K562 (cell line): Measurements from ENCODE around the gene IL5. TPM values are rescaled to one million over a fixed set of nuclear protein-coding genes. Genes with fewer than 3 reads are reported as not detected.
"Not testable (repeated sequence)": the region's sequence is repeated elsewhere in the genome, so short reads cannot be mapped to it uniquely, and the experiment has no call there.

Experiments used
- ATAC-seq: fragments of 200-7000 bp; cut with Tn5 transposase; 3 replicates; pipeline ENCODE4 v1.9.1; 2020; ENCODE audit warnings: moderate library complexity
- BruUV-seq: library from RNA; stranded (reverse); fragments of 400-500 nt; replicated peaks from 2 replicates; lab custom pipeline; 2021; lab: Mats Ljungman, UMichigan
- CTCF ChIA-PET: fragments of 300-600 bp; formaldehyde crosslinking; extraction: SDS; loops from one replicate; lab custom pipeline; 2021; ENCODE audit warnings: low intra/inter-chr PET ratio; lab: Yijun Ruan, JAX
- POLR2A ChIA-PET: fragments of 300-600, 350-650 bp; sonication (Branson Sonifier 250); formaldehyde crosslinking; extraction: SDS; loops from one replicate; lab custom pipeline; 2021; ENCODE audit warnings: antibody characterized with exemption, inconsistent platforms; lab: Yijun Ruan, JAX
- DNase-seq, 4 experiments: peaks; one replicate each; pipeline versions ENCODE4 v3.0.0 to v3.0.0-alpha.2; 2011 to 2018; ENCODE audit warnings: low spot score in 3 of 4, mixed read lengths in 3 of 4; ENCODE audit errors: extremely low read depth in 1 of 4
- FAIRE-seq: peaks from 2 replicates; lab custom pipeline; 2011; peaks lifted over from hg19 to GRCh38; lab: Jason Lieb, UNC
- H2AFZ ChIP-seq: 2 replicates; pipeline ENCODE4 v1.6.0; 2011; ENCODE audit warnings: low read depth, low read length, control low read depth, inconsistent platforms
- H3K27ac ChIP-seq: fragments of 200-600 bp; 3 replicates; pipeline ENCODE4 v1.8.0; 2011; ENCODE audit warnings: low read depth, mild to moderate bottlenecking, control low read depth, inconsistent platforms, low read length, moderate library complexity, mixed read lengths; ENCODE audit errors: extremely low read depth
- H3K27me3 ChIP-seq, 2 experiments: fragments of 300-600 bp in 1 of 2; 2 replicates in 1 of 2; 3 replicates in 1 of 2; pipeline versions ENCODE4 v1.6.0 to v1.8.0; 2011; ENCODE audit warnings: inconsistent platforms in 2 of 2, low read length in 2 of 2, mild to moderate bottlenecking in 1 of 2, mixed read lengths in 1 of 2, moderate library complexity in 1 of 2; ENCODE audit not compliant: control insufficient read depth in 2 of 2, insufficient read depth in 2 of 2
- H3K36me3 ChIP-seq: fragments of 300-600 bp; 3 replicates; pipeline ENCODE4 v1.8.0; 2011; ENCODE audit warnings: mild to moderate bottlenecking, low read length, inconsistent platforms; ENCODE audit not compliant: control insufficient read depth, insufficient read depth
- H3K4me1 ChIP-seq, 2 experiments: fragments of 200-600 bp in 1 of 2; replicated peaks in 1 of 2; 2 replicates in 1 of 2; 3 replicates in 1 of 2; pipeline versions ENCODE4 v1.5.1 to v1.8.0; 2011; ENCODE audit warnings: inconsistent platforms in 2 of 2, low read length in 2 of 2, mild to moderate bottlenecking in 1 of 2, mixed read lengths in 1 of 2, moderate library complexity in 1 of 2; ENCODE audit not compliant: control insufficient read depth in 2 of 2, insufficient read depth in 2 of 2
- H3K4me2 ChIP-seq: 2 replicates; pipeline ENCODE4 v1.6.1; 2011; ENCODE audit warnings: low read length, control low read depth, inconsistent platforms, mixed read lengths; ENCODE audit not compliant: insufficient read depth
- H3K4me3 ChIP-seq: fragments of 200-600 bp; sonication (generic), shearing (Covaris generic); 2 replicates; pipeline ENCODE4 v1.5.1; 2016; ENCODE audit warnings: control low read depth, inconsistent platforms
- H3K79me2 ChIP-seq: fragments of 200-600 bp; 3 replicates; pipeline ENCODE4 v1.8.0; 2011; ENCODE audit warnings: low read length, inconsistent platforms; ENCODE audit not compliant: control insufficient read depth, insufficient read depth
- H3K9ac ChIP-seq, 2 experiments: 2 replicates each; pipeline versions ENCODE4 v1.6.0 to v1.6.1; 2011; ENCODE audit warnings: low read depth in 2 of 2, low read length in 2 of 2, control low read depth in 1 of 2, inconsistent platforms in 1 of 2, mild to moderate bottlenecking in 1 of 2, mixed read lengths in 1 of 2; ENCODE audit not compliant: insufficient read depth in 1 of 2
- H3K9me1 ChIP-seq: one replicate; pipeline ENCODE4 v1.6.0; 2011; ENCODE audit warnings: inconsistent platforms, mild to moderate bottlenecking, low read length, moderate library complexity; ENCODE audit not compliant: control insufficient read depth, insufficient read depth
- H3K9me3 ChIP-seq: replicated peaks from 2 replicates; pipeline ENCODE4 v1.5.1; 2011; ENCODE audit warnings: low read depth, low read length, inconsistent platforms; ENCODE audit not compliant: control insufficient read depth, insufficient read depth
- H4K20me1 ChIP-seq: replicated peaks from 2 replicates; pipeline ENCODE4 v1.6.1; 2011; ENCODE audit warnings: low read length, inconsistent platforms, mixed read lengths; ENCODE audit not compliant: control insufficient read depth, insufficient read depth
- ARNT ChIP-seq, 2 experiments: fragments of 450-650 bp; IDR thresholded peaks; 2 replicates each; pipeline ENCODE4 v1.6.1; 2016; ENCODE audit warnings: mild to moderate bottlenecking in 1 of 2
- FOXO4 ChIP-seq: fragments of 450-650 bp; formaldehyde crosslinking; IDR thresholded peaks from 2 replicates; pipeline ENCODE4 v1.4.0; 2020; ENCODE audit warnings: mild to moderate bottlenecking, moderate library complexity
- HOMEZ ChIP-seq: fragments of 250-450 bp; sonication (Bioruptor Pico); IDR thresholded peaks from 2 replicates; pipeline ENCODE4 v1.4.0; 2020; ENCODE audit warnings: mild to moderate bottlenecking, moderate library complexity
- KAT2B ChIP-seq: IDR thresholded peaks from one replicate; pipeline ENCODE4 v1.6.1; 2012; ENCODE audit warnings: low read depth, mild to moderate bottlenecking, control low read depth, inconsistent platforms, low read length, moderate library complexity
- MEIS2 ChIP-seq: fragments of 450-650 bp; IDR thresholded peaks from 2 replicates; pipeline ENCODE4 v1.6.1; 2014; ENCODE audit warnings: mild to moderate bottlenecking; ENCODE audit not compliant: partially characterized antibody
- RHOXF2B ChIP-seq: fragments of 250-450 bp; sonication (Bioruptor Pico); conservative IDR thresholded peaks from 2 replicates; pipeline ENCODE4 v1.5.1; 2021
- SIRT6 ChIP-seq: IDR thresholded peaks from one replicate; pipeline ENCODE4 v1.6.1; 2012; ENCODE audit warnings: low read depth, mild to moderate bottlenecking, control low read depth, inconsistent platforms, low read length, moderate library complexity
- SREBF1 ChIP-seq: fragments of 150-350 bp; IDR thresholded peaks from 2 replicates; pipeline ENCODE4 v1.6.1; 2014; ENCODE audit warnings: antibody characterized with exemption, low read depth, low read length, borderline replicate concordance
- UBTF ChIP-seq, 2 experiments: IDR thresholded peaks; 2 replicates each; pipeline ENCODE4 v1.6.1; 2012; ENCODE audit warnings: improper control_type of control experiment in 2 of 2, low read depth in 2 of 2, low read length in 2 of 2, borderline replicate concordance in 1 of 2
- WGBS: fragments of 100-300 bp; shearing (Covaris generic); methylation state at CpG from one replicate; pipeline ENCODE4 v1.1.6; 2016; ENCODE audit warnings: low coverage, mixed read lengths; ENCODE audit not compliant: insufficient coverage; ENCODE audit errors: missing lambda C conversion rate; 5-methylcytosine and 5-hydroxymethylcytosine counted together
- in situ Hi-C: fragments of 300-500 bp; cut with MboI; formaldehyde crosslinking; loops from 4 replicates; pipeline ENCODE4 v1.15.0; 2018; ENCODE audit warnings: inconsistent platforms, mixed read lengths
- intact Hi-C: fragments of 100-400 bp; cut with micrococcal nuclease; formaldehyde crosslinking; loops from 2 replicates; pipeline ENCODE4 v1.14.2; 2022
- polyA plus RNA-seq, 8 experiments: library from polyadenylated mRNA; depleted of rRNA in 4 of 8; stranded (reverse) in 5 of 8; unstranded in 3 of 8; fragments of >200 nt; fragmentation: Nextera tagmentation in 2 of 8; fragmentation: Illumina TruSeq in 1 of 8; extraction: Ambion mirVana in 2 of 8; extraction: Trizol in 1 of 8; gene quantifications; 2 replicates each; pipeline versions ENCODE4 v1.2.1 to v1.2.3, GENCODE V29; 2011 to 2014; ENCODE audit warnings: inconsistent platforms in 1 of 8, missing spikeins in 1 of 8
- total RNA-seq, 7 experiments: library from RNA; depleted of rRNA in 6 of 7; stranded (reverse); fragments of >200 nt in 6 of 7; fragmentation: Illumina TruSeq in 2 of 7; extraction: Trizol in 2 of 7; gene quantifications; 2 replicates each; pipeline versions ENCODE4 v1.2.1 to v1.2.3, GENCODE V29; 2011 to 2021; ENCODE audit warnings: low replicate concordance in 1 of 7

IL5 gene
- total and polyA plus RNA-seq, 9 of the 15 experiments (the other 6 are each of a cell fraction or from before 2014, with no cell fraction given), result 0.44 TPM; not detected in 8

GRCh38 chr5:132513618-132514336 is 29.5 kb downstream of the IL5 start:
- CTCF ChIA-PET, POLR2A ChIA-PET, H3K9me3 ChIP-seq, H4K20me1 ChIP-seq, H3K4me3 ChIP-seq, H3K79me2 ChIP-seq, H3K27me3 ChIP-seq, in situ Hi-C loops, DNase-seq, H3K4me1 ChIP-seq, ATAC-seq, H3K4me2 ChIP-seq, intact Hi-C loops, H3K9ac ChIP-seq, FAIRE-seq, H3K9me1 ChIP-seq: not testable (repeated sequence)
- 68% methylated on average over 4 of the region's 25 CpGs for WGBS
- peak overlapping the region; percentile 38; the same call in 1 of the 2 replicates for H2AFZ ChIP-seq
- 0 out of 4 replicates have a peak, but pooled peaks of 1 of the 2 experiments have one; percentile 53 for TF ChIP-seq ARNT (IDR thresholded peaks at IDR 0.05)
- TF ChIP-seq, all 486 proteins: peak for 1; not testable (repeated sequence) for 485
- H3K36me3 ChIP-seq, BruUV-seq, H3K27ac ChIP-seq: not testable (repeated sequence)

- ATAC-seq, result no peak
- TF ChIP-seq HOMEZ (CRISPR knock-in tag), result no peak
- peak; percentile 58 for TF ChIP-seq MEIS2
- no peak for TF ChIP-seq UBTF (IDR thresholded peaks at IDR 0.05; ENCODE audit: borderline replicate concordance in 1 of 2, low read depth in 2 of 2, low read length in 2 of 2)
- no peak for TF ChIP-seq RHOXF2B
- TF ChIP-seq SREBF1, result no peak
- no peak for TF ChIP-seq FOXO4 (CRISPR knock-in tag)
- no peak for TF ChIP-seq KAT2B
- no peak for TF ChIP-seq SIRT6
Observed at GRCh38 chr5:132510076-132510475, 33.2 kb downstream of the IL5 start.

More at GRCh38 chr5:132510076-132510475, 33.2 kb downstream of the IL5 start:
- H3K79me2 ChIP-seq, result no peaks in the 10 kb centered on the region
- H4K20me1 ChIP-seq, result no peaks in the 10 kb centered on the region
- H3K27ac ChIP-seq, result no peak overlapping the region
- H3K27me3 ChIP-seq, result no peaks in the 10 kb centered on the region
- no peaks in the 10 kb centered on the region for H3K9me3 ChIP-seq
- intact Hi-C loops (no loop called here), in situ Hi-C loops (no loop called here)
- H3K9me1 ChIP-seq, result no peaks in the 10 kb centered on the region
- no peak overlapping the region for H3K9ac ChIP-seq
- H3K4me1 ChIP-seq, result peaks cover 4 to 5% of the 10 kb centered on the region in 2 experiments; a peak in 2 of 5 replicates
- H3K36me3 ChIP-seq, result no peaks in the 10 kb centered on the region
- DNase-seq (no peak), FAIRE-seq (no peak)
- no peak overlapping the region for H3K4me2 ChIP-seq
- ChIA-PET POLR2A (no interaction called here), CTCF (no interaction called here)
- no peak overlapping the region for H3K4me3 ChIP-seq
- H2AFZ ChIP-seq, result no peak overlapping the region
- BruUV-seq, result no TSS peak
